ENCODE data around the gene DOK1.

DNA sequence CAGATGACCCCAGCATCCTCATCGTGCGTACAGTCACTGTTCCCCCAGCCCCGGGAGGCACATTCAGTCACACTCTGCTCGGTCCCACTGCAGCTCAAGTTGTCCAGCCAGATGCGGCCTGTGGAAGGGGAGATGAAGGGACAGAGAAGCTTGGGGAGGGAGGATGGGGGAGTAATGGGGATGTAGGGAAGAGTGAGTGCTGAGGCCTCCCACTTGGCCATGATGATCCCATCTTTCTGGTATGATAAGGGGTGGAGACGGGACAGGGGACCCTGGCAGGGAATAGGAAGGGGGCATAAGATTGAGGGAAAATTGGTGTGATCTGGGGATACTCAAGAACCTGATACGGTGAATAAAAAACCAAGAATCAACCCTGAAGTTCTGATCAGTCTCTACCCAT lies 4.3 kb upstream of the DOK1 start:
- TF ChIP-seq, protein P1, sequence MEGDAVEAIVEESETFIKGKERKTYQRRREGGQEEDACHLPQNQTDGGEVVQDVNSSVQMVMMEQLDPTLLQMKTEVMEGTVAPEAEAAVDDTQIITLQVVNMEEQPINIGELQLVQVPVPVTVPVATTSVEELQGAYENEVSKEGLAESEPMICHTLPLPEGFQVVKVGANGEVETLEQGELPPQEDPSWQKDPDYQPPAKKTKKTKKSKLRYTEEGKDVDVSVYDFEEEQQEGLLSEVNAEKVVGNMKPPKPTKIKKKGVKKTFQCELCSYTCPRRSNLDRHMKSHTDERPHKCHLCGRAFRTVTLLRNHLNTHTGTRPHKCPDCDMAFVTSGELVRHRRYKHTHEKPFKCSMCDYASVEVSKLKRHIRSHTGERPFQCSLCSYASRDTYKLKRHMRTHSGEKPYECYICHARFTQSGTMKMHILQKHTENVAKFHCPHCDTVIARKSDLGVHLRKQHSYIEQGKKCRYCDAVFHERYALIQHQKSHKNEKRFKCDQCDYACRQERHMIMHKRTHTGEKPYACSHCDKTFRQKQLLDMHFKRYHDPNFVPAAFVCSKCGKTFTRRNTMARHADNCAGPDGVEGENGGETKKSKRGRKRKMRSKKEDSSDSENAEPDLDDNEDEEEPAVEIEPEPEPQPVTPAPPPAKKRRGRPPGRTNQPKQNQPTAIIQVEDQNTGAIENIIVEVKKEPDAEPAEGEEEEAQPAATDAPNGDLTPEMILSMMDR (IDR thresholded peaks at IDR 0.05): no peak
- TF ChIP-seq POLR2A (IDR thresholded peaks at IDR 0.05): no peak

Measured in uterus (tissue), 2 donors.